Measurements from ENCODE around the gene NLRC4.
"Not testable (repeated sequence)": the region's sequence is repeated elsewhere in the genome, so short reads cannot be mapped to it uniquely, and the experiment has no call there.

NLRC4 gene, protein sequence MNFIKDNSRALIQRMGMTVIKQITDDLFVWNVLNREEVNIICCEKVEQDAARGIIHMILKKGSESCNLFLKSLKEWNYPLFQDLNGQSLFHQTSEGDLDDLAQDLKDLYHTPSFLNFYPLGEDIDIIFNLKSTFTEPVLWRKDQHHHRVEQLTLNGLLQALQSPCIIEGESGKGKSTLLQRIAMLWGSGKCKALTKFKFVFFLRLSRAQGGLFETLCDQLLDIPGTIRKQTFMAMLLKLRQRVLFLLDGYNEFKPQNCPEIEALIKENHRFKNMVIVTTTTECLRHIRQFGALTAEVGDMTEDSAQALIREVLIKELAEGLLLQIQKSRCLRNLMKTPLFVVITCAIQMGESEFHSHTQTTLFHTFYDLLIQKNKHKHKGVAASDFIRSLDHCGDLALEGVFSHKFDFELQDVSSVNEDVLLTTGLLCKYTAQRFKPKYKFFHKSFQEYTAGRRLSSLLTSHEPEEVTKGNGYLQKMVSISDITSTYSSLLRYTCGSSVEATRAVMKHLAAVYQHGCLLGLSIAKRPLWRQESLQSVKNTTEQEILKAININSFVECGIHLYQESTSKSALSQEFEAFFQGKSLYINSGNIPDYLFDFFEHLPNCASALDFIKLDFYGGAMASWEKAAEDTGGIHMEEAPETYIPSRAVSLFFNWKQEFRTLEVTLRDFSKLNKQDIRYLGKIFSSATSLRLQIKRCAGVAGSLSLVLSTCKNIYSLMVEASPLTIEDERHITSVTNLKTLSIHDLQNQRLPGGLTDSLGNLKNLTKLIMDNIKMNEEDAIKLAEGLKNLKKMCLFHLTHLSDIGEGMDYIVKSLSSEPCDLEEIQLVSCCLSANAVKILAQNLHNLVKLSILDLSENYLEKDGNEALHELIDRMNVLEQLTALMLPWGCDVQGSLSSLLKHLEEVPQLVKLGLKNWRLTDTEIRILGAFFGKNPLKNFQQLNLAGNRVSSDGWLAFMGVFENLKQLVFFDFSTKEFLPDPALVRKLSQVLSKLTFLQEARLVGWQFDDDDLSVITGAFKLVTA

DNA sequence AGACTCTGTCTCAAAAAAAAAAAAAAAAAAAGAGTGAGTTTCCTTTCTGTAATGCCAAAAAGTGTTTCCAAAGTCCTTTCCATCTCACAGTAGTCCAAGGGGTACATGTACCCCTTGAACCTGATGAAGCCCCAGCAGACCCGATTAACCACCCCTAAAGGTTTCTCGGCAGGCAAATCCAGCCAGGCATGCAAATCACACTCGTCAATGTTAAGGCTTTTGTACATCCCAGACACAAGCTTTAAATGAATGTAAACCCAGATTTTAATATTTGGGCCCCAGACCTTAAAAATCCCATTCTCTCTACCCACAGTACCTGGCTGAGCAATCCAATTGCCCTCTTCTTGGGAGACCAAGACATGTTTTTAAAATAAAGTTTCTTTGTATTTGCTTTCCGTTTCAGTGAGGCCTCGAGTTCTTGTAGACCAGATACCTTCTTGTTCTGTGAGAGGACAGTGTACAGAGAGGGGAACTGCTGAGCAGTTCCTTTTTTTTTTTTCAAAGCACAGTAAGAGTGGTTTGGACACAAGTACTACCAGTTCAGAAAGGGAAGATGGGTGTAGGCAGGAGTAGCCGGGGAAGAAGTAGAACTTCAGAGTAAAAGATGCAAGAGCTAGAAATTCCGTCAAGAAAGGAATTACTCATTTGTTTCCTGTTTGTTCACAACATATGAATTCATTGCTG is at the start of gene NLRC4:
Gene NLRC4, minus strand, starts transcription at position 465 of the 684 bp plus-strand sequence. CDS start 8,111 bp downstream, outside the sequence.
- no peak within 1 kb of the TSS for H3K4me3 ChIP-seq (ENCODE audit: low read depth, low read length)

DNA sequence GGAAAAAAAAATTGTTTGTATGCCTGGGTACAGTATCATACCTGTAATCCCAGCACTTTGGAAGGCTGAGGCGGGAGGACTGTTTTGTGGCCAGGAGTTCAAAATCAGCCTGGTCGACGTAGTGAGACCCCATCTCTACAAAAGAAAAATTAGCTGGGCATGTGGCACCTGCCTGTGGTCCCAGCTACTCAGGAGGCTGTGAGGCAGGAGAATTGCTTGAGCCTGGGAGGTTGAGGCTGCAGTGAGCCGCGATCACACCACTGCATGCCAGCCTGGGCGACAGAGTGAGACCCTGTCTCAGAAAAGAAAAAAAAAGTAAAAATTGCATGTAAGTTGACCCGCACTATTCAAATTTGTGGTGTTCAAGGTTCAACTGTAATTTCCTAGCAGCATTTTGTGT is 45.9 kb upstream of the NLRC4 start:
- no peak overlapping the region for H3K4me3 ChIP-seq (ENCODE audit: low read depth, low read length)

DNA sequence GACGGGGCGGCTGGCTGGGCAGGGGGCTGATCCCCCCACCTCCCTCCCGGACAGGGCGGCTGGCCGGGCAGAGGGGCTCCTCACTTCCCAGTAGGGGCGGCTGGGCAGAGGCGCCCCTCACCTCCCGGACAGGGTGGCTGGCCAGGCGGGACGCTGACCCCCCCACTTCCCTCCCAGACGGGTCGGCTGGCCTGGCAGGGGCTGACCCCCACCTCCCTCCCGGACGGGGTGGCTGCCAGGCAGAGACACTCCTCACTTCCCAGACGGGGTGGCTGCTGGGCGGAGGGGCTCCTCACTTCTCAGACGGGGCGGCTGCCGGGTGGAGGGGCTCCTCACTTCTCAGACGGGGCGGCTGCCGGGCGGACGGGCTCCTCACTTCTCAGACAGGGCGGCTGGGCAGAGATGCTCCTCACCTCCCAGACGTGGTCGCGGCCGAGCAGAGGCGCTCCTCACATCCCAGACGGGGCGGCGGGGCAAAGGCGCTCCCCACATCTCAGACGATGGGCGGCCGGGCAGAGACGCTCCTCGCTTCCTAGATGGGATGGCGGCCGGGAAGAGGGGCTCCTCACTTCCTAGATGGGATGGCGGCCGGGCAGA is 29.4 kb upstream of the NLRC4 start:
- H3K4me3 ChIP-seq (ENCODE audit: low read depth, low read length): not testable (repeated sequence)

DNA sequence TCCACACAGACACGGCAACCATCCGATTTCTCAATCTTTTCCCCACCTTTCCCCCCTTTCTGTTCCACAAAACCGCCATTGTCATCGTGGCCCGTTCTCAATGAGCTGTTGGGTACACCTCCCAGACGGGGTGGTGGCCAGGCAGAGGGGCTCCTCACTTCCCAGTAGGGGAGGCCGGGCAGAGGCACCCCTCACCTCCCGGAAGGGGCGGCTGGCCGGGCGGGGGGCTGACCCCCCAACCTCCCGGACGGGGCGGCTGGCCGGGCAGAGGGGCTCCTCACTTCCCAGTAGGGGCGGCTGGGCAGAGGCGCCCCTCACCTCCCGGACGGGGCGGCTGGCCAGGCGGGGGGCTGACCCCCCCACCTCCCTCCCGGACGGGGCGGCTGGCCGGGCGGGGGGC is 28.8 kb upstream of the NLRC4 start:
- not testable (repeated sequence) for H3K4me3 ChIP-seq (ENCODE audit: low read depth, low read length)

DNA sequence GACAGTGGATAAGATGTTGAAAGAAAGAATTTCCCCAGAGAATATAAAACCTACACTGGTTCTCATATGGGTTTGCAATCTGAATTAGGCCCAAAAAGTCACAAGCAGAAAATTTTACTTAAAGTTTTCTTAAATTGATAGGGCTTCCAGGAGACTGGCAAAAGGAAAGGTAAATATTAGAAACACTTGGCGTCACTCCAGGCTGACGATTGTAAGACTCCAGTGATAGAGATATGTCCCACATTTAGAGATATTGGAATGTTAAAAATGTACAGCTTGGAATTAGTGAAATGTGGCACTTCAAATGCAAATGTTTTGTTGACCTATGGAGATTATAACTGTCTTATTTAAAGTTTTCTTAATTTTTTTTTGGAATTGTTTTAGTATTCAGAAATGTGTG is 27.1 kb upstream of the NLRC4 start:
- no peak overlapping the region for H3K4me3 ChIP-seq (ENCODE audit: low read depth, low read length)

DNA sequence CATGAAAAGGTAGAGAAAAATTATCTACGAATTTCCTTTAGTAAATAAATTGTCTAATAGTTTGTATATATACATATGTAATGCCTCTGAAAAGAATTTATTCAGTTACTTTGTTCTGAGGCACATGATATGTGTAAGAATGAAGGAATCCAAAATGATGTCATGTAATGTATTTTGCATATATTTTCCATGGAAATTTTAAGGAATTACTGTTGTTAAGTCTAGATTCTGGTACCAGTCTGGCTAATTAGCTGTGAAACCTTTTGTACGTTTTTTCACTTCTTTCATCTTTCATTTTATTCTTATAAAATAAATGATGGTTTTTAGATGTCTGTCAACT is 25.3 kb upstream of the NLRC4 start:
- H3K4me3 ChIP-seq (ENCODE audit: low read depth, low read length): no peak overlapping the region

DNA sequence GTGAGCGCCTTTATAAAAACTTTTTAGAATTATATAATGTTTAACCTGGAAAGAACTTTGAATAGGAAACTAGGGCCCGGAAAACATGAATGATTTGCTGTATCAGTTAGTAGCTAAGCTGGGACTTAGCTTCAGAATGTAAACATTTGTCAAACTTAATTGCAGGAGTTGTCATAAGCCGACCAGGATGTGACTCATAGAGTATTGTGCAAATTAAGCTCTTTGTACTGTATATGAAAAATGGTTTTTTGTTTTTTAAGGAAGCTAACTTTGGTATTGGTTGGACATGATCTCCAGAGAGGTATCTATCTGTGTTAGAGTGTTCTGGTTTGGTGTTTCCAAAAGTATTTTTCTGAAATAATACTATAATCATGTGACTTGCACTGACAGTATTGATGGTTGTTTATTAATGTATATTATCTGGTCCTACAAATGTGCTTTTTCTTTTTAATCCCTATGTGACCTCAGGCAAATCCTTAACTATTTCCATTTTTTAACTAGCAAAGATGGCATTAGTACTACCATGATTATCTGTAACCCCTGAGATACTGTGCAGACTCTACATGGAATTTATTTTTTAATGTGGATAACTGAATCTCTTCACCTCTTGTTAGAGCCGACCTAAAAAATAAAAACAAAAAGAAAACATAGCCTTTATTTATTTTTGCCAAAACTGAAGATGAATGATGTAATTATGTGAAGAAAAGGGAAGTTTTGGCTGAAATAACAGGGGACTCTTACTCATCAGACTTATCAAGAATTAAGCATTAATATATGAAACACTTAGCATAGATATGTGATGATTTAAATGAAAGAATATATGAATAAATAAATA is 24.7 kb upstream of the NLRC4 start:
- no peak overlapping the region for H3K4me3 ChIP-seq (ENCODE audit: low read depth, low read length)

DNA sequence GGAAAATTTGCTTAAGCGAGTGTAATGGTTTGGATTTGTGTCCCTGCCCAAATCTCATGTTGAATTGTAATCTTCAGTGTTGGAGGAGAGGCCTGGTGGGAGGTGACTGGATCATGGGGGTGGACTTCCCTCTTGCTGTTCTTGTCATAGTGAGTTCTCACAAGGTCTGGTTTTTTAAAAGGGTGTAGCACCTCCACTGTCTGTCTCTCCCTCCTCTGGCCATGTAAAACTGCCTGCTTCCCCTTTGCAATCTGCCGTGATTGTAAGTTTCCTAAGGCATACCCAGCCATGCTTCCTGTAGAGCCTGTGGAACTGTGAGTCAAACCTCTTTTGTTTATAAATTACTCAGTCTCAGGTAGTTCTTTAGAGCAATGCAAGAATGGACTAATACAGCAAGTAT is 19.6 kb upstream of the NLRC4 start:
- H3K4me3 ChIP-seq (ENCODE audit: low read depth, low read length): no peak overlapping the region

DNA sequence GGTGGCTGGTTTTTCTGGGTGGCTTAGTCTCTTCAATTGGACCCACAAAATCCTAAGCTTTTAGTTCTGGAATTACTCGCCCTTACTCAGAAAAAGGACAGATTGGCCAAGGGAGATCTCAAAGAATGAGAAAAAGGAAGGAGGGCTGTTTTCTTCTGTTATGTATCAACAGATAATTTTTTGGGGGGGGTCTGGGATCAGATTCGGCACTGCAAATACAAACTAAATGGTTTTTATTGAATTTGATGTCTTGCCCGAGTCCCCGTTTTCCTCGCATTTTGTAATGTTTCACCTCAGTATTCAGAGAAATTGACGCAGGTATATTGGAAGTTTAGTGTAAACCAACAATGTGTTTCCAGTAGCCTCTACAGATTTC is 13.8 kb upstream of the NLRC4 start:
- peak overlapping the region; percentile 95 for H3K4me3 ChIP-seq (ENCODE audit: low read depth, low read length)

DNA sequence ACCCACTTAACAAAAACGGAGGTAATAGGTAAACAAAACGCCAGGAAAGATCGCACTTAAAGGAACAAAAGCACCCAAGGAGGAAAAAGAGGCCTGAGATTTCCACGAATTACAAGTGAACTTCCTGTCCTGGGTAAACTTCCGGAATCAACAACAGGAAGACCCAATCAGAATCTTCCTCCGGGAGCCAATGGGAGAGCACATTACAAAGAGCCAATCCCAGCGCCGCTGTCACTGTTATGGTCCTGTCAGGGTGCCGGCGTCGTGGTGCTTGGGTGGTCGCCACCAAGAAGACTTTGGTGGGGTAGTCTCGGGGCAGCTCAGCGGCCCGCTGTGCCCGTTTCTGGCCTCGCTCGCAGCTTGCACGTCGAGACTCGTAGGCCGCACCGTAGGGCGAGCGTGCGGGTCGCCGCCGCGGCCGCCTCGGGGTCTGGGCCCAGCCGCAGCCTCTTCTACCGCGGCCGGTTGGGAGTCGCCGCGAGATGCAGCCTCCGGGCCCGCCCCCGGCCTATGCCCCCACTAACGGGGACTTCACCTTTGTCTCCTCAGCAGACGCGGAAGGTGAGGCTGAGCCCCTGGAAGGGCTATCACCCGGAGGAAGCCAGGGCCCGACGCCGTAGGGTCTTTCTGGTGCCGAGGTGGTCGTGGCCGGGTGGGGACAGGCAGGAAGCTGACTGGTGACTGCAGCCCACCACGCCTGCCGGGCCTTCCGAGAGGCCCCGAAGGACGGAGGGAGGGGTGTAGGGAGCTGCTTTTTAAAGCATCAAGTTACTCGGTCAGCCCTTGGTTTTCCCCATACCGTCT is 13.2 kb upstream of the NLRC4 start, which contains the start of gene YIPF4:
Gene YIPF4, plus strand, starts transcription at position 231 of the 804 bp plus-strand sequence. Its CDS starts 252 bp downstream, at position 483.
- peak within 1 kb of the TSS; percentile 95 for H3K4me3 ChIP-seq (ENCODE audit: low read depth, low read length)

DNA sequence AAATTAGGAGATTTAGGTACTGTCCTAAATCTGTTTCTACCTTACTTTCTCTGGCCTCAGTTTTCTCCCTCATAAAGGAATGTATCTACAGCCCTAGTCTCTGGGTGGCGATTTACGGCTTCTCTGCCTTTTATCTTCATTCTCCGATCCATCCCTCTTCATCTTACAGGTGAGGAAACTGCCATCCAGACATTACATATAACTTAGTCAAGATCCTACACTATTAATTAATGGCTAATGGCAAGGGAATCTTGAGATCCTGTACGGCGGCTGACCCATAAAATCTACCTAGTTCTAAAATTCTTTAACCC is 12.6 kb upstream of the NLRC4 start:
- peak overlapping the region; percentile 95 for H3K4me3 ChIP-seq (ENCODE audit: low read depth, low read length)

DNA sequence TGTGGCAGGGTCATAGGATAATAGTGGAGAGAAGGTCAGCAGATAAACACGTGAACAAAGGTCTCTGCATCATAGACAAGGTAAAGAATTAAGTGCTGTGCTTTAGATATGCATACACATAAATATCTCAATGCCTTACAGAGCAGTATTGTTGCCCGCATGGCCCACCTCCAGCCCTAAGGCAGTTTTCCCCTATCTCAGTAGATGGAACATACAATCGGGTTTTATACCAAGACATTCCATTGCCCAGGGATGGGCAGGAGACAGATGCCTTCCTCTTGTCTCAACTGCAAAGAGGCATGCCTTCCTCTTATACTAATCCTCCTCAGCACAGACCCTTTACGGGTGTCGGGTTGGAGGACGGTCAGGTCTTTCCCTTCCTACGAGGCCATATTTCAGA is 11.1 kb upstream of the NLRC4 start:
- H3K4me3 ChIP-seq (ENCODE audit: low read depth, low read length): not testable (repeated sequence)

DNA sequence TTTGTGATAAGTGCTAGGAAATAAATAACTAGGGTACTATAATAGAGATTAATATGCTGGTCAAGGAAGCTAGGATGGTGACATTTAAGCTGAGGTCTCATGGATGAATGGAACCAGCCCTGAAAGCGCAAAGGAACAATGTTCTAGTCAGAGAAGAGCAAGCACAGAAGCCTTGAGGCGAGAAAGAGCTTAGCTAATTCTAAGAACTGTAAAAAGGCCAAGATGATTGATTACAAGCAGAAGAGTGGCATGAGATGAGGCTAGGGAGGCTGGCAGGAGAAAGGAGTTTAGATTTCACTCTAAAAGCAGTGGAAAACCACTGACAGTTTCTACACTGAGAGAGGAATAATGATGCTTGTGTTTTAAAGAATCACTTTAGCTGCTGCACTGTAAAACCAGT is 9.6 kb upstream of the NLRC4 start:
- no peak overlapping the region for H3K4me3 ChIP-seq (ENCODE audit: low read depth, low read length)

DNA sequence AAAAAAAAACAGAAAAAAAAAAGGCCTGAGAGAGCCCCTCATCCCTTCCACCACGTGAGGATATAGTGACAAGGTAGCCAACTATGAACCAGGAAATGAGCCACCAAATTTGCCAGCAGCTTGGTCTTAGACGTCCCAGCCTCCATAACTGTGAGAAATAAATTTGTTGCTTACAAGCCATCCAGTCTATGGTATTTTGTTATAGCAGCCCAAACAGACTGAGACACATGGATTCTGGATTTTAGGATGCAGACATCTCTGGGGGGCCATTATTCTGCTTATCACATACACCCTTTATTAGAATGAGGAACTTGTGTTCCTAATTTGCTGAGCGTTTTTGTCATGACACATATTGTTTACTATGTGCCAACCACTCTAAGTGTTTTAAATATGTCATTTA is 7.6 kb upstream of the NLRC4 start:
- no peak overlapping the region for H3K4me3 ChIP-seq (ENCODE audit: low read depth, low read length)

DNA sequence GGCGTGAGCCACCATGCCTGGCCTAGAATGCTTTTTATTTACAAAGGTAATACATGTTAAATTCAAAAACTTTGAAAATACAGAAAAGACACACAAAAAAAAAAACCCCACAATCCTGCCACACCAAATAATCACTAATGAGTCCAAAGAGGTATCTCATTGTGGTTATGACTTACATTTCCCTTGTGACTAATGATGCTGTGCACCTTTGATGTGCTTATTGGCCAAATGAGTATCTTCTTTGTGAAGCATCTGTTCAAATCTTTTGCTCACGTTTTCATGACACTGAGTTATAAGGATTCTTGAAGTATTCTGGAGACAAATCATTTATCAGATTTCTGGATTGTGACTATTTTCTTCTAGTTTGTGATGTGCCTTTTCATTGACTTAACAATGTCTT is 6.4 kb upstream of the NLRC4 start:
- H3K4me3 ChIP-seq (ENCODE audit: low read depth, low read length): no peak overlapping the region

DNA sequence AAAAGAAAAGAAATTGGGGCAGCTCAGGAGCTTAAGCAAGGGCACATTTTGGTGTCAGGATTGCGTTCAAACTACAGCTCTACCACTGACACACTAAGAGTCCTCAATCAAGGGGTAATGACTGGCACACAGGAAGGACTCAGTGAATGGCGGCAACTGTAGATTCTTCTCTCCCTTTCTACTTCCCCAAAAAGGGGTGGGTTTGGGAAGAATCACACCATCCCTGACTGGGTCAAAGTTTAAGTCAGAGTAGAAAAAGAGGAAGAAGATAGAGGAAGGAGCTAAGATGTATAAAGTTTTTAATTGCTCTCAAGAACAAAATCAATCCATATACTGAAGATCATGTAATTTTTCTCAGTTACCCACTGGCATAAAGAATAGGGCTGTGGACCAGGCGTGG is 2.6 kb downstream of the NLRC4 start:
- H3K4me3 ChIP-seq (ENCODE audit: low read depth, low read length): no peak overlapping the region

DNA sequence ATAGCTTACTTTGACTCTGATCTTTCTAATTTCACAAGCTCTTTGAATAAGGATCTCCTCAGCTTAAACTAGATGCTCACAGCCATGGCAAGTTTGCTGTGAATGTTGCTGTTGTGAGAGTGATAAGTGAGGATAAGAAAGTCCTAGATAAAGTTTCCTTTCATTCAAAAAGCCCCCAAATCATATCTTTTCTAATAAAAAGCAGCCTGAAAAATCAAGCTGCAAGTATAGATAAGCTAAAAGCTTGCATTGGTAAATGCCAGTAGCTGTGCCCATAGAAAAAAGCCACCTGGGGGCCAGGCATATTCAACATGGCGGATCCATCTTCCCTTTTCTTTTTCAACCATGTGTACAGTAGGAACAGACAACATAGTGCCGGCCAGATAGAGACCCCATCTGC is 4.3 kb downstream of the NLRC4 start:
- H3K4me3 ChIP-seq (ENCODE audit: low read depth, low read length): no peak overlapping the region

DNA sequence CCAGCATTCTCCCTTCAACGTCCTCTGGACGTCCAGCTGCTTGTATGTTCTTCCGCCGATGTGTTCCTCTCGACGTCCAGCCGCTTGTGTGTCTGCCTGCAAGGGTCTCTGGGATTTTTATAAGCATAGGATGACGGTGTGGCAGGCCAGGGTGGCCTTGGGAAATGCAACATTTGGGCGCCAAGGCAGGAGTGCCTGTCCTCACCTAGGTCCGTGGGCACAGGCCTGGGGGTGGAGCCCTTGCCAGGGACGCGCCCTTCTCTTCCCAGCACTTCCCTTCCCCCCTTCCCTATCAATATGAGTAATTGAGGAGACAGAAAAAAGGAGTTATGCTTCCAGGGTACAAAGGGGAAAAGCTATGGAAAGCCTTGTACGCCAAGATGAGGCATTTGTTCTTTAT is 6.4 kb downstream of the NLRC4 start:
- H3K4me3 ChIP-seq (ENCODE audit: low read depth, low read length): no peak overlapping the region

DNA sequence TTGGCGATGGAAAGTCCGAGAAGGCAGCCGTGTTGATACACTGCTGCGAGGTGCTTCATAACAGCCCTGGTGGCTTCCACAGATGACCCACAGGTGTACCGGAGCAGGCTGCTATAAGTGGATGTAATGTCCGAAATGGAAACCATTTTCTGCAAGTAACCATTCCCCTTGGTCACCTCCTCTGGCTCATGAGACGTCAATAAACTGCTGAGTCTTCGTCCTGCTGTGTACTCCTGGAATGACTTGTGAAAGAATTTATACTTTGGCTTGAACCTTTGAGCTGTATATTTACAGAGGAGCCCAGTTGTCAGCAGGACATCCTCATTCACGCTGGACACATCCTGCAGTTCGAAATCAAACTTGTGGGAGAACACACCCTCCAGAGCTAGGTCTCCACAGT is 14.4 kb downstream of the NLRC4 start:
- no peak overlapping the region for H3K4me3 ChIP-seq (ENCODE audit: low read depth, low read length)
